K562 (cell line): Measurements from ENCODE around the gene RASD1.

ENCODE experiments used
- HOMEZ ChIP-seq: fragments of 250-450 bp; sonication (Bioruptor Pico); IDR thresholded peaks from 2 replicates; pipeline ENCODE4 v1.4.0; 2020; ENCODE audit warnings: mild to moderate bottlenecking, moderate library complexity
- IRF1 ChIP-seq: sonication (generic); formaldehyde crosslinking; IDR thresholded peaks from 2 replicates; pipeline ENCODE4 v1.8.0; 2022; ENCODE audit warnings: missing genetic modification reagents, mild to moderate bottlenecking, borderline replicate concordance
- NFRKB ChIP-seq: fragments of 450-650 bp; IDR thresholded peaks from 2 replicates; pipeline ENCODE4 v1.6.1; 2016; ENCODE audit warnings: low read depth
- SREBF2 ChIP-seq: sonication (generic); formaldehyde crosslinking; IDR thresholded peaks from 2 replicates; pipeline ENCODE4 v1.4.0; 2020; ENCODE audit warnings: mild to moderate bottlenecking, missing genetic modification reagents
- TF ChIP-seq, protein P1 (sequence below), 3 experiments: IDR thresholded peaks in 2 of 3; conservative IDR thresholded peaks in 1 of 3; 2 replicates each; pipeline ENCODE4 v1.5.1; 2011 to 2012; ENCODE audit warnings: low read length in 3 of 3, mild to moderate bottlenecking in 3 of 3, control low read depth in 2 of 3, improper control_type of control experiment in 1 of 3, inconsistent platforms in 1 of 3, low read depth in 1 of 3, mixed read lengths in 1 of 3, moderate library complexity in 1 of 3; ENCODE audit not compliant: insufficient read depth in 2 of 3
- TF ChIP-seq, protein P2 (sequence below), 2 experiments: fragments of 450-650 bp; IDR thresholded peaks; 2 replicates each; pipeline ENCODE4 v1.6.1; 2018; ENCODE audit warnings: mild to moderate bottlenecking in 2 of 2, low read depth in 1 of 2; ENCODE audit not compliant: partially characterized antibody in 2 of 2

DNA sequence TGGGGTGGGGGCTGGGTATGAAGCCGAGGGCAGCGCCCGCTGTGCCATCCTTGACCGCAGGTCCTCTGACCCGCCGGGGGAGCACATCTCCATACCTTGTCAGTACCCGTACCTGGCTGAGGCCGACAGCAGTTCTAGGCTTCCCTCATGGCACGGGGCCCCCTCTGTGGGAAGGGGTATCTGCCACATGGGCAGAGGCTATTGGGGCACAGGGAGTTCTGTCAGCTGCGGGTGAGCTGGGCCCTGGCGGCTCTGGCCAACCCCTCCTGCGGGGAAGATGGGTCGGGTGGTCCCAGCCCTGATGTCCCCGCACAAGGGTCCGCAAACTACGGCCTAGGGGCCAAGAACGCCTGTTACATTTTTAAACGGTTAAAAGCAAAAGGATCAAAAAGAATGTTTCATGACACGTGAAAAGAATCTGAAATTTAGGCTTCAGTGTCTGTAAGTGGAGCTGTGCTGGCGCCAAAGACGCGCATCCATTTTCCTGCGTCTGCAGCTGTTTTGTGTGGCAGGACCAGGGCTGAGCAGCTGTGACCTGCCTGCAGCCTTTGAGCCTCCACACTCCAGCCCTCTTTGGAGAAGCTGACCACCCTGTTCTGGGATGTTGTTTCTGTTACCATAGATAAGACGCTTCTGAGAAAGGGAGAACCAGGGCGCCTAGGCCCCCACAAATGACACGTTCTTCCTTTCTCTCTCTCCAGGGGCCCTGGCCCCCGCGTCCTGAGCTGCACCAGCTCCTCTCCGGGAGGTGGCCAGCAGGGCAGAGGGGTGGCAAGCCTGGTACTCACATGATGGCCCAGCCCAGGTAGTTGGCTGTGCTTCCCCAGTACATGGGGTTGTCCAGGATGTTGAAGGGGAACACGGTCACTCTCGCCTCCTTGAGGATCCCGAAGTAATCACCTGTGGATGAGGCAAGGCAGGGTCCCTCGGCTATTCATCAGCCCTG, 12.7 kb upstream of the RASD1 start:
- TF ChIP-seq IRF1 (CRISPR knock-in tag): no peak
- TF ChIP-seq, protein P1, sequence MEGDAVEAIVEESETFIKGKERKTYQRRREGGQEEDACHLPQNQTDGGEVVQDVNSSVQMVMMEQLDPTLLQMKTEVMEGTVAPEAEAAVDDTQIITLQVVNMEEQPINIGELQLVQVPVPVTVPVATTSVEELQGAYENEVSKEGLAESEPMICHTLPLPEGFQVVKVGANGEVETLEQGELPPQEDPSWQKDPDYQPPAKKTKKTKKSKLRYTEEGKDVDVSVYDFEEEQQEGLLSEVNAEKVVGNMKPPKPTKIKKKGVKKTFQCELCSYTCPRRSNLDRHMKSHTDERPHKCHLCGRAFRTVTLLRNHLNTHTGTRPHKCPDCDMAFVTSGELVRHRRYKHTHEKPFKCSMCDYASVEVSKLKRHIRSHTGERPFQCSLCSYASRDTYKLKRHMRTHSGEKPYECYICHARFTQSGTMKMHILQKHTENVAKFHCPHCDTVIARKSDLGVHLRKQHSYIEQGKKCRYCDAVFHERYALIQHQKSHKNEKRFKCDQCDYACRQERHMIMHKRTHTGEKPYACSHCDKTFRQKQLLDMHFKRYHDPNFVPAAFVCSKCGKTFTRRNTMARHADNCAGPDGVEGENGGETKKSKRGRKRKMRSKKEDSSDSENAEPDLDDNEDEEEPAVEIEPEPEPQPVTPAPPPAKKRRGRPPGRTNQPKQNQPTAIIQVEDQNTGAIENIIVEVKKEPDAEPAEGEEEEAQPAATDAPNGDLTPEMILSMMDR (IDR thresholded peaks at IDR 0.05 in 2 of 3, conservative IDR thresholded peaks at IDR 0.05 in 1 of 3; ENCODE audit: insufficient read depth in 2 of 3, low read depth in 1 of 3, low read length in 3 of 3): no peak
- no peak for TF ChIP-seq SREBF2 (CRISPR knock-in tag)
- TF ChIP-seq, protein P2, sequence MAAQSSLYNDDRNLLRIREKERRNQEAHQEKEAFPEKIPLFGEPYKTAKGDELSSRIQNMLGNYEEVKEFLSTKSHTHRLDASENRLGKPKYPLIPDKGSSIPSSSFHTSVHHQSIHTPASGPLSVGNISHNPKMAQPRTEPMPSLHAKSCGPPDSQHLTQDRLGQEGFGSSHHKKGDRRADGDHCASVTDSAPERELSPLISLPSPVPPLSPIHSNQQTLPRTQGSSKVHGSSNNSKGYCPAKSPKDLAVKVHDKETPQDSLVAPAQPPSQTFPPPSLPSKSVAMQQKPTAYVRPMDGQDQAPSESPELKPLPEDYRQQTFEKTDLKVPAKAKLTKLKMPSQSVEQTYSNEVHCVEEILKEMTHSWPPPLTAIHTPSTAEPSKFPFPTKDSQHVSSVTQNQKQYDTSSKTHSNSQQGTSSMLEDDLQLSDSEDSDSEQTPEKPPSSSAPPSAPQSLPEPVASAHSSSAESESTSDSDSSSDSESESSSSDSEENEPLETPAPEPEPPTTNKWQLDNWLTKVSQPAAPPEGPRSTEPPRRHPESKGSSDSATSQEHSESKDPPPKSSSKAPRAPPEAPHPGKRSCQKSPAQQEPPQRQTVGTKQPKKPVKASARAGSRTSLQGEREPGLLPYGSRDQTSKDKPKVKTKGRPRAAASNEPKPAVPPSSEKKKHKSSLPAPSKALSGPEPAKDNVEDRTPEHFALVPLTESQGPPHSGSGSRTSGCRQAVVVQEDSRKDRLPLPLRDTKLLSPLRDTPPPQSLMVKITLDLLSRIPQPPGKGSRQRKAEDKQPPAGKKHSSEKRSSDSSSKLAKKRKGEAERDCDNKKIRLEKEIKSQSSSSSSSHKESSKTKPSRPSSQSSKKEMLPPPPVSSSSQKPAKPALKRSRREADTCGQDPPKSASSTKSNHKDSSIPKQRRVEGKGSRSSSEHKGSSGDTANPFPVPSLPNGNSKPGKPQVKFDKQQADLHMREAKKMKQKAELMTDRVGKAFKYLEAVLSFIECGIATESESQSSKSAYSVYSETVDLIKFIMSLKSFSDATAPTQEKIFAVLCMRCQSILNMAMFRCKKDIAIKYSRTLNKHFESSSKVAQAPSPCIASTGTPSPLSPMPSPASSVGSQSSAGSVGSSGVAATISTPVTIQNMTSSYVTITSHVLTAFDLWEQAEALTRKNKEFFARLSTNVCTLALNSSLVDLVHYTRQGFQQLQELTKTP (IDR thresholded peaks at IDR 0.05; ENCODE audit: low read depth in 1 of 2, partially characterized antibody in 2 of 2): no peak
- TF ChIP-seq NFRKB: no peak
- no peak for TF ChIP-seq HOMEZ (CRISPR knock-in tag)
